Chondrocyte (in vitro differentiated cells): ENCODE measurements around the gene PINK1. TPM values are rescaled to one million over a fixed set of nuclear protein-coding genes. Genes with fewer than 3 reads are reported as not detected.

Experiments used
- DNase-seq: peaks from one replicate; pipeline ENCODE4 v3.0.0; 2021; ENCODE audit warnings: mixed read lengths, low spot score
- H3K27ac Mint-ChIP-seq: one replicate; pipeline ENCODE4 v1.8.0; 2021; ENCODE audit warnings: mild to moderate bottlenecking, moderate library complexity, mixed read lengths; ENCODE audit not compliant: unreplicated experiment
- H3K27me3 Mint-ChIP-seq: 2 replicates; pipeline ENCODE4 v1.8.0; 2021; ENCODE audit warnings: low read depth, mixed read lengths
- H3K36me3 Mint-ChIP-seq: 2 replicates; pipeline ENCODE4 v1.8.0; 2021; ENCODE audit warnings: low read depth, mixed read lengths
- H3K4me1 Mint-ChIP-seq: 2 replicates; pipeline ENCODE4 v1.8.0; 2021; ENCODE audit warnings: low read depth, mild to moderate bottlenecking, mixed read lengths
- H3K4me3 Mint-ChIP-seq: one replicate; pipeline ENCODE4 v1.8.0; 2021; ENCODE audit warnings: mild to moderate bottlenecking, moderate library complexity, mixed read lengths; ENCODE audit not compliant: unreplicated experiment
- H3K9me3 Mint-ChIP-seq: 2 replicates; pipeline ENCODE4 v1.8.0; 2021; ENCODE audit warnings: low read depth, mixed read lengths
- total RNA-seq: library from RNA; stranded (reverse); gene quantifications from 3 replicates; pipeline ENCODE4 v1.2.1, GENCODE V29; 2021
- TF ChIP-seq, protein P1 (sequence below): fragments of 200-600 bp; sonication (generic); IDR thresholded peaks from 2 replicates; pipeline ENCODE4 v1.5.0; 2021; ENCODE audit warnings: antibody characterized with exemption, mild to moderate bottlenecking, moderate library complexity

Gene PINK1
- total RNA-seq, 1 donor from 2014 or later = 42.6 TPM

GRCh38 chr1:20648438-20648837 is 15.2 kb downstream of the PINK1 start:
- Mint-ChIP-seq H3K27ac (no peak overlapping the region), H3K4me1 (no peaks in the 10 kb centered on the region), H3K4me3 (no peak overlapping the region), H3K9me3 (no peaks in the 10 kb centered on the region), H3K36me3 (peaks cover 28% of the 10 kb centered on the region), H3K27me3 (no peaks in the 10 kb centered on the region)
- no peak for DNase-seq
- TF ChIP-seq, protein P1, sequence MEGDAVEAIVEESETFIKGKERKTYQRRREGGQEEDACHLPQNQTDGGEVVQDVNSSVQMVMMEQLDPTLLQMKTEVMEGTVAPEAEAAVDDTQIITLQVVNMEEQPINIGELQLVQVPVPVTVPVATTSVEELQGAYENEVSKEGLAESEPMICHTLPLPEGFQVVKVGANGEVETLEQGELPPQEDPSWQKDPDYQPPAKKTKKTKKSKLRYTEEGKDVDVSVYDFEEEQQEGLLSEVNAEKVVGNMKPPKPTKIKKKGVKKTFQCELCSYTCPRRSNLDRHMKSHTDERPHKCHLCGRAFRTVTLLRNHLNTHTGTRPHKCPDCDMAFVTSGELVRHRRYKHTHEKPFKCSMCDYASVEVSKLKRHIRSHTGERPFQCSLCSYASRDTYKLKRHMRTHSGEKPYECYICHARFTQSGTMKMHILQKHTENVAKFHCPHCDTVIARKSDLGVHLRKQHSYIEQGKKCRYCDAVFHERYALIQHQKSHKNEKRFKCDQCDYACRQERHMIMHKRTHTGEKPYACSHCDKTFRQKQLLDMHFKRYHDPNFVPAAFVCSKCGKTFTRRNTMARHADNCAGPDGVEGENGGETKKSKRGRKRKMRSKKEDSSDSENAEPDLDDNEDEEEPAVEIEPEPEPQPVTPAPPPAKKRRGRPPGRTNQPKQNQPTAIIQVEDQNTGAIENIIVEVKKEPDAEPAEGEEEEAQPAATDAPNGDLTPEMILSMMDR = no peak

- DNase-seq = no peak
- Mint-ChIP-seq H3K27ac (no peak overlapping the region), H3K9me3 (no peaks in the 10 kb centered on the region), H3K27me3 (no peaks in the 10 kb centered on the region), H3K4me1 (no peaks in the 10 kb centered on the region), H3K36me3 (peaks cover 28% of the 10 kb centered on the region), H3K4me3 (no peak overlapping the region)
- TF ChIP-seq, protein P1 = no peak
These were observed 15.7 kb downstream of the PINK1 start for GRCh38 chr1:20648946-20649345.

DNA sequence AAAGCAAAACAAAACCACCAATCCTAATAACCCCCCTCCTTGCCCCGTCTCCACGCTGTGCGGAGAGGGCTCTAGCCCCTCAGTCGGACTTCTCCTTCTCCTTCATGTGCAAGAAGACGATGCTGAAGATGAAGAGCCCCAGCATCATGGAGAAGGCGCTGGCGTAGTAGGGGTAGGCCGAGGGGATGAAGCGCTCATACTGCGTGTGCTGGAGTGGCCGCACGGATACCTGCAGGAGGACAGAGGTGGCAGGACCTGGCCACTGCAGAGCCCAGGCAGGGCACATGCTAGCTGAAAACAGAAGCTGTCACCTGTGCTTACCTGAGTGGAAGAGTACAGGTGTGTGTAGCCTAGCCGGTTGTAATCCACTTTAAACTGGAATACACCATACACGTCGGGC is 19.0 kb downstream of the PINK1 start:
- Mint-ChIP-seq H3K36me3 (peaks cover 31% of the 10 kb centered on the region), H3K4me1 (no peaks in the 10 kb centered on the region), H3K27me3 (no peaks in the 10 kb centered on the region), H3K4me3 (no peak overlapping the region), H3K27ac (no peak overlapping the region), H3K9me3 (no peaks in the 10 kb centered on the region)
- DNase-seq = no peak
- TF ChIP-seq, protein P1 = no peak

- Mint-ChIP-seq H3K27ac (no peak overlapping the region), H3K36me3 (peaks cover 25% of the 10 kb centered on the region), H3K4me1 (peaks cover 2% of the 10 kb centered on the region), H3K27me3 (no peaks in the 10 kb centered on the region), H3K9me3 (no peaks in the 10 kb centered on the region), H3K4me3 (no peak overlapping the region)
- TF ChIP-seq, protein P1 = no peak
- DNase-seq = no peak
These were observed 20.9 kb downstream of the PINK1 start for GRCh38 chr1:20654104-20654690.

GRCh38 chr1:20657024-20657423 is 23.8 kb downstream of the PINK1 start:
- TF ChIP-seq, protein P1 = no peak
- Mint-ChIP-seq H3K27ac (no peak overlapping the region), H3K4me1 (peaks cover 21% of the 10 kb centered on the region), H3K27me3 (no peaks in the 10 kb centered on the region), H3K9me3 (no peaks in the 10 kb centered on the region), H3K4me3 (no peak overlapping the region), H3K36me3 (peaks cover 15% of the 10 kb centered on the region)
- DNase-seq = no peak
